Trophoblast cell (in vitro differentiated cells and primary cell): ENCODE results near the gene PPP2R3B.

Experiments used
- DNase-seq, 2 donors: peaks; one replicate each; pipeline ENCODE4 v3.0.0-alpha.2; 2016
- H2AFZ ChIP-seq: 2 replicates; pipeline ENCODE4 v1.6.1; 2013; ENCODE audit warnings: low read length, moderate library complexity, mild to moderate bottlenecking; ENCODE audit not compliant: insufficient read depth, poor library complexity
- H2AK5ac ChIP-seq: 2 replicates; pipeline ENCODE4 v1.6.1; 2013; ENCODE audit warnings: mild to moderate bottlenecking, low read length
- H2BK120ac ChIP-seq: 2 replicates; pipeline ENCODE4 v1.6.1; 2013; ENCODE audit warnings: low read length, mild to moderate bottlenecking, moderate library complexity; ENCODE audit not compliant: insufficient read depth, poor library complexity
- H2BK12ac ChIP-seq: 2 replicates; pipeline ENCODE4 v1.6.1; 2013; ENCODE audit warnings: mild to moderate bottlenecking, low read length, moderate library complexity
- H2BK5ac ChIP-seq: 2 replicates; pipeline ENCODE4 v1.6.1; 2013; ENCODE audit warnings: low read length, low read depth, moderate library complexity, mild to moderate bottlenecking; ENCODE audit not compliant: poor library complexity
- H3K14ac ChIP-seq: 2 replicates; pipeline ENCODE4 v1.6.1; 2013; ENCODE audit warnings: mild to moderate bottlenecking, low read length
- H3K18ac ChIP-seq: 2 replicates; pipeline ENCODE4 v1.6.1; 2013; ENCODE audit warnings: mild to moderate bottlenecking, low read length
- H3K23ac ChIP-seq: 2 replicates; pipeline ENCODE4 v1.6.1; 2013; ENCODE audit warnings: low read length
- H3K27ac ChIP-seq: 2 replicates; pipeline ENCODE4 v1.5.1; 2013; ENCODE audit warnings: low read depth, mild to moderate bottlenecking, inconsistent platforms, low read length, moderate library complexity
- H3K27me3 ChIP-seq: 2 replicates; pipeline ENCODE4 v1.6.1; 2013; ENCODE audit warnings: inconsistent platforms, mild to moderate bottlenecking, low read length, moderate library complexity; ENCODE audit not compliant: insufficient read depth
- H3K36me3 ChIP-seq, 2 experiments: 1 replicate in 1 of 2; 2 replicates in 1 of 2; pipeline ENCODE4 v1.6.1; 2013; ENCODE audit warnings: low read length in 2 of 2, mild to moderate bottlenecking in 2 of 2, moderate library complexity in 1 of 2; ENCODE audit not compliant: insufficient read depth in 2 of 2, control insufficient read depth in 1 of 2
- H3K4ac ChIP-seq: 2 replicates; pipeline ENCODE4 v1.6.1; 2013; ENCODE audit warnings: low read depth, mild to moderate bottlenecking, low read length, moderate library complexity
- H3K4me1 ChIP-seq, 2 experiments: 1 replicate in 1 of 2; 2 replicates in 1 of 2; pipeline ENCODE4 v1.6.1; 2013; ENCODE audit warnings: low read length in 2 of 2, mild to moderate bottlenecking in 2 of 2, moderate library complexity in 1 of 2; ENCODE audit not compliant: insufficient read depth in 2 of 2, control insufficient read depth in 1 of 2
- H3K4me2 ChIP-seq: 2 replicates; pipeline ENCODE4 v1.6.1; 2013; ENCODE audit warnings: inconsistent platforms, mild to moderate bottlenecking, low read length, moderate library complexity
- H3K4me3 ChIP-seq: 2 replicates; pipeline ENCODE4 v1.5.1; 2013; ENCODE audit warnings: mild to moderate bottlenecking, low read depth, low read length, inconsistent platforms
- H3K79me1 ChIP-seq: one replicate; pipeline ENCODE4 v1.6.1; 2013; ENCODE audit warnings: low read length
- H3K79me2 ChIP-seq: 2 replicates; pipeline ENCODE4 v1.6.1; 2013; ENCODE audit warnings: low read length, mild to moderate bottlenecking; ENCODE audit not compliant: control insufficient read depth, insufficient read depth, poor library complexity
- H3K9ac ChIP-seq: 2 replicates; pipeline ENCODE4 v1.6.1; 2013; ENCODE audit warnings: mild to moderate bottlenecking, low read length
- H3K9me3 ChIP-seq: 2 replicates; pipeline ENCODE4 v1.6.1; 2013; ENCODE audit warnings: low read depth, mild to moderate bottlenecking, control low read depth, inconsistent platforms, low read length; ENCODE audit not compliant: insufficient read depth
- H4K12ac ChIP-seq: 2 replicates; pipeline ENCODE4 v1.6.1; 2013; ENCODE audit warnings: low read depth, mild to moderate bottlenecking, low read length, moderate library complexity
- H4K8ac ChIP-seq: 2 replicates; pipeline ENCODE4 v1.6.1; 2013; ENCODE audit warnings: low read depth, mild to moderate bottlenecking, low read length, moderate library complexity
- H4K91ac ChIP-seq: one replicate; pipeline ENCODE4 v1.6.1; 2013; ENCODE audit warnings: low read depth, mild to moderate bottlenecking, low read length, moderate library complexity
- WGBS: extraction: QIAGEN DNeasy Blood & Tissue Kit; methylation state at CpG from one replicate; pipeline ENCODE4 v1.1.7; 2013; ENCODE audit warnings: missing lambda C conversion rate; ENCODE audit not compliant: insufficient read length, insufficient coverage; ENCODE audit errors: extremely low coverage; 5-methylcytosine and 5-hydroxymethylcytosine counted together

PPP2R3B gene

DNA sequence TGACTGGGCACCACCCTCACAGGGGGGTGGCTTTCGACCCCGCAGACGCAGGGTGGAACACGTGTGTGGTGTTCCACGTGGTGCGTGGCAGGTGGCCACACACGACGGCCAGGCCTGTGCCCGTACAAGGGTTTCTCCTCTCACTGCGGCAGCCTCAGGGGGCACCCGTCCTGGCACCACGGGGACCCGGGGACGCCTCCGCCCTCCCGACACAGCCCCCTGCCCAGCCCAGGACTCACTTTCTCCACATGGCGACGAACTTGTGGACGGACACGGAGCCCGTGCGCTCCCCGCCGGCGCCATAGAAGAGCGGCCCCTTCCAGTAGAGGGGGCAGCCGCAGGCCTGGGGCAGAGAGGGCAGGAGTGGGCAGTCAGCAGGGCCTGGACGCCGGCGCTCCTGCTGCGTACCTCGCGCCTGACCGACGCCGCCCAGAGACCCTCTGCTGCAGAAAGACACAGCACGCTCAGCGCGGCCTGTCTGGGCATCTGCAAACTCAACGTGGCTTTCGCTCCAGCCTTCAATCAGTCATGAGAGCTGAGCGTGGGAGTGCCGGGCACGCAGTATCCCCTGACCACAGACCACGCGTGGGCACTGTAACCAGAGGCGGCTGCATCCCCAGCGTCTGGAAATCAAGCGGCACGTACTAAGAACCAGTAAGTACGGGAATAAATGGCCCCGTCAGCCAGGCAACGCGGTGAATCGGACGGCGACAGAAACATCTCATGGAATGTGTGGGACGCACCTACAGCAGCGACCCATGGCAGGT lies 39.2 kb downstream of the PPP2R3B start:
- Histone ChIP-seq H2AK5ac (no peak overlapping the region), H3K4ac (no peak overlapping the region), H2BK12ac (no peak overlapping the region), H3K36me3 (peaks cover 29 to 43% of the 10 kb centered on the region in 2 experiments), H4K12ac (no peak overlapping the region), H3K9me3 (peaks cover 5% of the 10 kb centered on the region), H2BK120ac (no peak overlapping the region), H3K79me2 (peaks cover 2% of the 10 kb centered on the region), H2BK5ac (no peak overlapping the region), H4K91ac (no peak overlapping the region), H3K4me3 (no peak overlapping the region), H3K27me3 (no peaks in the 10 kb centered on the region), H3K23ac (no peak overlapping the region), H3K14ac (no peak overlapping the region), H3K79me1 (peaks cover 2% of the 10 kb centered on the region), H3K4me1 (peaks cover 4 to 7% of the 10 kb centered on the region in 2 experiments), H3K18ac (no peak overlapping the region), H2AFZ (no peak overlapping the region), H3K27ac (no peak overlapping the region), H3K9ac (no peak overlapping the region), H4K8ac (no peak overlapping the region), H3K4me2 (no peak overlapping the region)
- no peak for DNase-seq
- no CpG with 5 or more reads among the region's 59 CpGs for WGBS

DNA sequence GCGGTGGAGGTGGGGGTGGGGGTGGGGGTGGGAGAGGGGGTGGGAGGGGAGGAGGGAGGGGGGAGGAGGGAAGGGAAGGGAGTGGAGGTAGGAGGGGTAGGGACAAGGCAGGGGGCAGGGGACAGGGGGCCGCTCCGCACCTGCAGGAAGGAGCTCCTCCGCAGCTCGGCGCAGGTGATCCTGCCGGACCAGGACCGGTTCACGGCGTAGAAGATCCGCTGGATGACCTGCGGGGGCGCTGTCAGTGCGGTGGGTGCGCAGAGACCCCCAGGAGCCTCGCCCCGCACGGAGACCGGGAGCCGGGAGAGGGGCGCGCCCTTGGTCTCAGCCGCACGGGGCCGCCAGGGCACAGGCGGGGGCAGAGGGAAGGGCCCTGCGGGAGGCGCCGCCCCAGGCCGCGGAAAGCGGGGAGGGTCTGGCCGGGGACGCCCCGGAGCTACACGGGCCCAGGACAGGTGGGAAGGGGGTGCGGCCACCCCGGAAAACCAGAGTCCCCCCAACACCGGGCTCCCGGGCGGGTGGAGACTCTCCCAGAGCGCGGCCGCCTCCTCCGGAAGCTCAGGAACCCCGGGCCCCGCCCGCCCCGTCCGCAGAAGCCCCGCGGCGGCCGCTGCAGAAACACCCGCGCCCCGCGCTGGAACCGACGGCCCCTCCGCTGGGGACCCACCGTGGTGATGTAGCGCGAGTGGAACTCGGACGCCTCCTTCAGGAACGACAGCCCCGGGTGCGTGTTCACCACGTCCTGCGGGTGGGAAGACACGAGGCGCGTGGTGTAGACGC lies 40.5 kb downstream of the PPP2R3B start:
- DNase-seq = no peak
- no peak overlapping the region for H3K23ac ChIP-seq
- H3K27me3 ChIP-seq = no peaks in the 10 kb centered on the region
- H3K9me3 ChIP-seq = peaks cover 7% of the 10 kb centered on the region
- no peak overlapping the region for H2BK120ac ChIP-seq
- no peak overlapping the region for H3K9ac ChIP-seq
- no peak overlapping the region for H2BK12ac ChIP-seq
- H3K4me3 ChIP-seq = peak overlapping the region; percentile 15
- H3K27ac ChIP-seq = no peak overlapping the region
- no peak overlapping the region for H2BK5ac ChIP-seq
- no peak overlapping the region for H4K91ac ChIP-seq
- H3K14ac ChIP-seq = no peak overlapping the region
- peaks cover 2% of the 10 kb centered on the region for H3K79me2 ChIP-seq
- H2AK5ac ChIP-seq = no peak overlapping the region
- no peak overlapping the region for H3K4me2 ChIP-seq
- H3K4me1 ChIP-seq = peaks cover 4 to 7% of the 10 kb centered on the region in 2 experiments
- no peak overlapping the region for H3K18ac ChIP-seq
- H3K36me3 ChIP-seq = peaks cover 28 to 48% of the 10 kb centered on the region in 2 experiments
- no peak overlapping the region for H3K4ac ChIP-seq
- no CpG with 5 or more reads among the region's 75 CpGs for WGBS
- H4K12ac ChIP-seq = no peak overlapping the region
- H3K79me1 ChIP-seq = peaks cover 2% of the 10 kb centered on the region
- H4K8ac ChIP-seq = no peak overlapping the region
- no peak overlapping the region for H2AFZ ChIP-seq

DNA sequence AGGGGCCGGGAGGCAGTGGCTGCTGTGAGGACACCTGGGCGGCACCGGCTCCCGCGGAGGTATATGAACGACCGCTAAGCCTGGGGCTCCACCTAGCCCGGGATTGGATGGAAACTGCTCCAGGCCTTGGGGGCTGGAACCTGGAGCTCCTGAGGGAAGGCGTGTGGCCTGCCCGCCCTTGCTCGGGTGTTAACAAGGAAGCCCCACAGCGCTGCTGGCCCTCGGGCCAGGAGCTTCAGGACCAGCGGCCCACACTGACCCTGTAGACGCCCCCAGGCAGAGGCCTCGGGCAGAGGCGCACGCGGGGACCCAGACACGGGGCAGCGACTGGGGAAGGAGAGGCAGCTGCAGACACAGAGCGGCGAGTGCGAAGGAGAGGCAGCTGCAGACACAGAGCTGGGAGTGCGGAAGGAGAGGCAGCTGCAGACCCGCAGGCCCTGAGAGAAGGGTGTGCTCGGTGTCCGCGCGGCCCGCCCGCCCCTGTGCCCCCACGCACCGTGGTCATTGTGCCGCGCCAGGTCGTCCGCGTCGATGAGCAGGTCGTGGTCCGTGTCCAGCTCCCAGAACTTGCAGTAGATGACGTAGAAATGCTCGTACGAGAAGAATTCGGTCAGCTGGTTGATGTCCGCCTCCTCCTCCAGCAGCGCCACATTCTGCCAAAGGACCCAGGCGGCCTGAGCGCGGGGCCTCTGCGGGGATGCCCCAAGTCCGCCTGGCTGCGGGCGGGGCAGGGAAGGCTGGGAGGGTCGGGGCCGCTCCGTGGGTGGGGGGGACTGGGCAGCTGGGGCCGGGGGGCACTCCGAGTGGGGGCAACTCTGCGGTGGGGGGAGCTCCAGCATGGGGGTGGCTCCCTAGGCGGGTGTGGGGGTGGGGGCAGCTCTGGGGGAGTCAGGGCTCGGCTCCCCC lies 41.4 kb downstream of the PPP2R3B start:
- Histone ChIP-seq H3K9me3 (peaks cover 11% of the 10 kb centered on the region), H2BK120ac (no peak overlapping the region), H3K36me3 (peaks cover 33 to 50% of the 10 kb centered on the region in 2 experiments), H4K91ac (no peak overlapping the region), H3K23ac (no peak overlapping the region), H2AK5ac (no peak overlapping the region), H3K18ac (no peak overlapping the region), H3K27me3 (no peaks in the 10 kb centered on the region), H3K4me1 (peaks cover 4 to 7% of the 10 kb centered on the region in 2 experiments), H4K12ac (no peak overlapping the region), H4K8ac (no peak overlapping the region), H3K4ac (no peak overlapping the region), H3K27ac (no peak overlapping the region), H3K4me2 (no peak overlapping the region), H3K4me3 (no peak overlapping the region), H2AFZ (no peak overlapping the region), H2BK5ac (no peak overlapping the region), H3K79me1 (peaks cover 2% of the 10 kb centered on the region), H3K14ac (no peak overlapping the region), H3K79me2 (peaks cover 2% of the 10 kb centered on the region), H2BK12ac (no peak overlapping the region), H3K9ac (no peak overlapping the region)
- WGBS = no CpG with 5 or more reads among the region's 63 CpGs
- DNase-seq = no peak

DNA sequence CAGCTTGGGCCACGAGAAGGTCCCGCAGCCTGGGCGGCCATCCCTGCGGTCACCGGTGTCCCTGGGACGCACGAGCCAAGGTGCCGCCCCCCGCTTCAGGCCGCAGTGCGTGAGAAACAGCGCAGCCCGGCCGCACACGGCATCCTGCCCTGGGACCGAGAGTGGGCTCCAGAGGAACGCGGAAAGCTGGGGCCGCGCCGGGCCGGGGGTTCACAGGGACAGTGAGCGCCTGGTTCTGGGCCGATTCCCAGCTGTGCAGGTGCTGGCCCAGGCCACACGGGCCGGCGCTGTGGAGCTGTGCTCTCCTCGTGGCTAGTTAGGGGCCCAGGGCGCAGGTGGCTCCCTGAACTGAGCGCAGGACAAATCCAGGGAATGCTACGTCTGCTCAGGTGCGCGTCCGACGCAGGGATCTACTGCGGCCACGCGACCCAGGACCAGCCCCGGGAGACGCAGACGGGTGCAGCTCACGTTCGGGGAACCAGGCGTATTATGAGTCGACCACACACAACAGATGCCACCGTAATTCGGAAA lies 42.3 kb downstream of the PPP2R3B start:
- Histone ChIP-seq H4K12ac (peak overlapping the region; percentile 21), H3K23ac (no peak overlapping the region), H4K8ac (no peak overlapping the region), H3K9ac (no peak overlapping the region), H3K4me1 (peaks cover 4 to 7% of the 10 kb centered on the region in 2 experiments), H2BK120ac (no peak overlapping the region), H3K4ac (no peak overlapping the region), H3K9me3 (peaks cover 11% of the 10 kb centered on the region), H3K36me3 (peaks cover 33 to 48% of the 10 kb centered on the region in 2 experiments), H3K14ac (no peak overlapping the region), H2AFZ (no peak overlapping the region), H3K79me2 (peaks cover 2% of the 10 kb centered on the region), H3K79me1 (peaks cover 2% of the 10 kb centered on the region), H2BK5ac (no peak overlapping the region), H3K27me3 (no peaks in the 10 kb centered on the region), H4K91ac (no peak overlapping the region), H3K4me2 (no peak overlapping the region), H3K27ac (no peak overlapping the region), H3K4me3 (no peak overlapping the region), H2AK5ac (no peak overlapping the region), H2BK12ac (no peak overlapping the region), H3K18ac (no peak overlapping the region)
- DNase-seq = no peak
- WGBS = no CpG with 5 or more reads among the region's 47 CpGs
